VCaP (cell line): ENCODE results near the gene PLD6.

Source experiments
- H3K27ac ChIP-seq: fragments of 450-650 bp; 2 replicates; pipeline ENCODE4 v1.5.1; 2017
- CTCF ChIP-seq: fragments of 450-650 bp; conservative IDR thresholded peaks from 2 replicates; pipeline ENCODE4 v1.5.1; 2017; ENCODE audit warnings: mild to moderate bottlenecking, moderate library complexity

PLD6 gene

GRCh38 chr17:17215575-17215974 is 9.4 kb upstream of the PLD6 start:
- H3K27ac ChIP-seq = no peak overlapping the region
- TF ChIP-seq CTCF = no peak

GRCh38 chr17:17214646-17215436 is 8.7 kb upstream of the PLD6 start:
- TF ChIP-seq CTCF = no peak
- no peak overlapping the region for H3K27ac ChIP-seq

GRCh38 chr17:17213775-17214174 is 7.6 kb upstream of the PLD6 start:
- no peak for TF ChIP-seq CTCF
- H3K27ac ChIP-seq = no peak overlapping the region

- no peak overlapping the region for H3K27ac ChIP-seq
- TF ChIP-seq CTCF = no peak
Measured at GRCh38 chr17:17207998-17208397, 1.9 kb upstream of the PLD6 start.

- peak overlapping the region; percentile 95 for H3K27ac ChIP-seq
Measured at GRCh38 chr17:17206913-17207335, 791 bp upstream of the PLD6 start.

GRCh38 chr17:17205368-17206123 is 587 bp downstream of the PLD6 start:
- peak overlapping the region; percentile 95 for H3K27ac ChIP-seq

More at GRCh38 chr17:17206913-17207335, 791 bp upstream of the PLD6 start:
- TF ChIP-seq CTCF = no peak

More at GRCh38 chr17:17205368-17206123, 587 bp downstream of the PLD6 start:
- TF ChIP-seq CTCF = no peak
